GM10248 (cell line): ENCODE data around the gene SELENBP1.

Experiments used
- CTCF ChIA-PET: fragments of 300-600 bp; sonication (Branson Sonifier 250); formaldehyde crosslinking; extraction: SDS; loops from one replicate; lab custom pipeline; 2021; ENCODE audit warnings: antibody characterized with exemption; lab: Yijun Ruan, JAX
- POLR2A ChIA-PET: fragments of 350-650 bp; sonication (Branson Sonifier 250); formaldehyde crosslinking; extraction: SDS; loops from one replicate; lab custom pipeline; 2020; ENCODE audit warnings: antibody characterized with exemption; lab: Yijun Ruan, JAX
- DNase-seq: peaks from one replicate; pipeline ENCODE4 v3.0.0; 2012; ENCODE audit errors: extremely low spot score
- TF ChIP-seq, protein P1 (sequence below): IDR thresholded peaks from 2 replicates; pipeline ENCODE4 v1.5.1; 2012; ENCODE audit warnings: mild to moderate bottlenecking, low read depth; ENCODE audit errors: extremely low read depth, missing control alignments, control extremely low read depth

The SELENBP1 gene

DNA sequence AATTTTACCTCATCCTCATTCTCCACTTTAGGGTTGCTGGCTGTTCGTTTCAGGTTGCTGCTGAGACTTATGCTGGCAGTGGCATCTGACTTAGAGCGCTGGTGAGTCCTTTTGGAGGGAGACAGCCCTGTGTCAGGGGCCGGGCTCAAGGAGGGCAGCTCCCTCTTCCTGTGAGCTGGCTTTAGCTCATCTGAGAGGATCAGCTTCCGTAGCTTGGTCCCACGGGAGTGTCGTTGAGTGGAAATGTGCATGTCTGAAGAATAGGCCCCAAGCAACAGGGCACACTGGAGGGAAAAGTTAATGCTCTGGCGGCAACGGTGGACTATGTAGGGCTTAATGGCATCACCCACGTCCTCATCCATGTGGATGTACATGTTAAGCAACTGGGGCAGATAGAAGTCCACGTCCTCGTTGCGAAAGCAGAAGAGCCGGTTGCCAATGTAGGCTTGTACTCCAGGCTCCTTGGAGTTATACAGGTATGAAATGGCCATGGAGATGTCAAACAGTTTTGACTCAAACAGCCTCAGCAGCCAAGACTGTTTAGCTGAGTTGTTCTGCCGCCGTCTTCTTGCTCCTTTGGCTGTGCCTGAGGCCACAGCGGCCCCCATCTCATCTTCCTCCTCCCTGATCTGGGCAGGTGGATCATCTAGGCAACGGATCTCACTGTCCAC is 56.8 kb downstream of the SELENBP1 start:
- POLR2A ChIA-PET, result interaction anchor here (3.1 kb wide), 1 partner anchor 11 kb away, joined by 24 read pairs; the partner anchor contains the start of gene PI4KB
- TF ChIP-seq, protein P1, sequence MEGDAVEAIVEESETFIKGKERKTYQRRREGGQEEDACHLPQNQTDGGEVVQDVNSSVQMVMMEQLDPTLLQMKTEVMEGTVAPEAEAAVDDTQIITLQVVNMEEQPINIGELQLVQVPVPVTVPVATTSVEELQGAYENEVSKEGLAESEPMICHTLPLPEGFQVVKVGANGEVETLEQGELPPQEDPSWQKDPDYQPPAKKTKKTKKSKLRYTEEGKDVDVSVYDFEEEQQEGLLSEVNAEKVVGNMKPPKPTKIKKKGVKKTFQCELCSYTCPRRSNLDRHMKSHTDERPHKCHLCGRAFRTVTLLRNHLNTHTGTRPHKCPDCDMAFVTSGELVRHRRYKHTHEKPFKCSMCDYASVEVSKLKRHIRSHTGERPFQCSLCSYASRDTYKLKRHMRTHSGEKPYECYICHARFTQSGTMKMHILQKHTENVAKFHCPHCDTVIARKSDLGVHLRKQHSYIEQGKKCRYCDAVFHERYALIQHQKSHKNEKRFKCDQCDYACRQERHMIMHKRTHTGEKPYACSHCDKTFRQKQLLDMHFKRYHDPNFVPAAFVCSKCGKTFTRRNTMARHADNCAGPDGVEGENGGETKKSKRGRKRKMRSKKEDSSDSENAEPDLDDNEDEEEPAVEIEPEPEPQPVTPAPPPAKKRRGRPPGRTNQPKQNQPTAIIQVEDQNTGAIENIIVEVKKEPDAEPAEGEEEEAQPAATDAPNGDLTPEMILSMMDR, result no peak
- CTCF ChIA-PET, result interaction anchor here (0.8 to 5.6 kb wide), 8 partner anchors 9 to 38 kb away, joined by 3 to 24 read pairs (median 3); no protein-coding TSS in a partner anchor
- no peak for DNase-seq
